PC-3 (cell line): Measurements from ENCODE around the gene ZFYVE9.

Source experiments
- CTCF ChIP-seq: fragments of 300-600 bp; sonication (generic); conservative IDR thresholded peaks from 2 replicates; pipeline ENCODE4 v1.5.1; 2017; ENCODE audit warnings: antibody characterized with exemption, low read depth, mild to moderate bottlenecking, low read length
- EZH2 ChIP-seq: fragments of 300-600 bp; sonication (generic); IDR thresholded peaks from one replicate; pipeline ENCODE4 v1.6.1; 2017; ENCODE audit warnings: antibody characterized with exemption, mild to moderate bottlenecking, low read length; ENCODE audit not compliant: unreplicated experiment
- EZH2phosphoT487 ChIP-seq: fragments of 300-600 bp; sonication (generic); IDR thresholded peaks from 2 replicates; pipeline ENCODE4 v1.6.1; 2018; ENCODE audit warnings: mild to moderate bottlenecking, antibody characterized with exemption, low read length, borderline replicate concordance

DNA sequence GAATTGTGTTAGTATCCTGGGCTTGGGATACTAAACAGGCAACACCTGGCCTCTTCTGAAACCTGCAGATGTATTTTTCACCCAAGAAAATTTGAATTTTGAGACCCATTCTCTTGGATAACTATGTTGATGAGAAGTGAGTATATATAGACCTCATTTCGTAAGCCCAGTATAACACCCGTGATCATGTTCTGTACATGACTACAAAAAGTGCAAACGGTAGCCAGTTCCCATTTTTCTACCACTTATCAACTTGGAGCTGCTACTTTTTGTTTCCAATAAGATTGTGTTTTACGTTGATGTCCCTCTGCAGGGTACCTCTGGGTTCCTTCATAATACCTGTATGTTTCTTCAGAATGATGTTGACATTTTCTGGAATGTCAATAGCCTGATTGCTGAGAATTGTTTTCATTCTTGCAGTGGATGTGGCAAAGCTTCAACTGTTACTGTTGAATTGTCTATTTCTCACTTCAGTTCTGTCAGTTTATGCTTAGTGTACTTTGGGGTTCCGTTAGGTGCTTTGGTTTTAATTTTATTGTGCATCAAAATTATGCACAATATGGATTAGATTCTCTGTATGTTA lies 48.1 kb downstream of the ZFYVE9 start:
- no peak for TF ChIP-seq CTCF
- no peak for TF ChIP-seq EZH2
- TF ChIP-seq EZH2phosphoT487: no peak
